ENCODE measurements around the gene HINT3.
"Not testable (repeated sequence)": the region's sequence is repeated elsewhere in the genome, so short reads cannot be mapped to it uniquely, and the experiment has no call there.

HINT3 gene

DNA sequence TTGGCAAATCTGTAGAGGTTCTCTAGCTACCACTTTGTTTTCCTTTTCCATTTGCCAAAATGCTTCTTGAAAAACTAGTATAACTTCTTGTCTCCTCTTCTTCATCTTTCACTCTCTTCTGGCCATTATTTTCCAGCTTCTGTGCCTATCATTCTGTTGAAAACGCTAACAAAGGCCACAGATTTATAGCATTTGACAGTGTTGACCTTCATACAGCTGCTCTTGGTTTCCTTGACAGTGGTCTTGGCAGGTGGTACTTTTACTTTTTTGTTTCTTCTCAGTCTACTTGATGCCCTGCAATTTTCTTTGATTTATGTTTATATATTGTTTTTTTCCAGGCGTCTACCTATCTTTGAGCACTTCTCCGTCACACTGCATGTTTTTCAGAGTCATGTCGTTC is 53.5 kb downstream of the HINT3 start:
- DNase-seq: no peak

DNA sequence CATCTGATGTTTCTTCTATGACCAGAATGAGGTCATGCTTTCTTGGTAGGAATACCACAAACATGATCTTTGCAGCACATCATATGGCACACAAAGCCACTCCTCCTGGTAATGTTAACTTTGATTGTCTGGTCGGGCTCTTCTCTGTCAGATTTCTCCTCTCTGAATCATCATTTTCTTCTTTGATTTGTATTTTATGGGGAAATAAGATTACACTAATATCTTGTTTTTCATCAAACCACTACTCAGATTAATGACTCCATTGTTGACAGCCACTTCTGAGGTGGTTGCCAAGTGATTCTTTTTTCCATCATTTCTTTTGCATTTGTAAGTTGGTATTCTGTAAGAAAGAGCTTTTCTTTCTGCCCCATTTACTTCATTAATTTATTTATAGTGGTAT is 59.3 kb downstream of the HINT3 start:
- no peak for DNase-seq

DNA sequence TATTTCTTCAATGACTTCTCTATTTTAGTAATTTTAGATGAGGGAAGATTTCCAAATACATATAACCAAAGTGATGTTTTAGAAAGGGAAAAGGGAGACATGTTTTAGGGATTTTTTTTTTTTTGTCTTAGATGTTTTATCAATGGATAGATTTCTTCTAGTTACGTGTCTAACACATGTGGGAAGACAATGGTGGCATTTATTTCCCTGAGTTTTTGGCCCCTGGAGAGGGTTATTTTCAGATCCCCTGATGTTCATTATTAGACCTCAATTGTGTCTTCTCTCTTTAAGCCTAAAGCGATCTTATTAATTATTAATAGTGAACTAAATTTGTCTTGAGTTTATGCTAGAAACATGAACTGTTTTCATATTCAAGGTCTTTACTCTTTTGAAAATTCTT is 60.0 kb downstream of the HINT3 start:
- DNase-seq: no peak

DNA sequence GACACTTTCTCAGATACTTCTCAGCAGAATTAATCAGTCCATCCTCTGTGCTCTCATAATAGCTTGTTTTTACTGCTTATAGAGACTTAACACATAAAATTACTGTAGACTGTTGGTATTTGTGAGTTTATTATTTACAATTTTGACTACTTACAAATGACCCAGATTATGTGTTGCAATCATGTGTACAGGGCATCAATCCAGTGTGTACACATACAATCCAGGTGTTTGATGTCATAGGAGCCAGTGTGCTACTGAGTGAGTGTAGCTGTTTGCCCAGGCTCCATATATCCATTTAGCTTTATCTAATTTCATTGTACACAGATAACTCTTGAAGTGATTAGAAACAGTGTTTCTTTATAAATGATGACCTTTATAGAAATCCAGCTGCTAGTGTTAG is 61.1 kb downstream of the HINT3 start:
- no peak for DNase-seq

DNA sequence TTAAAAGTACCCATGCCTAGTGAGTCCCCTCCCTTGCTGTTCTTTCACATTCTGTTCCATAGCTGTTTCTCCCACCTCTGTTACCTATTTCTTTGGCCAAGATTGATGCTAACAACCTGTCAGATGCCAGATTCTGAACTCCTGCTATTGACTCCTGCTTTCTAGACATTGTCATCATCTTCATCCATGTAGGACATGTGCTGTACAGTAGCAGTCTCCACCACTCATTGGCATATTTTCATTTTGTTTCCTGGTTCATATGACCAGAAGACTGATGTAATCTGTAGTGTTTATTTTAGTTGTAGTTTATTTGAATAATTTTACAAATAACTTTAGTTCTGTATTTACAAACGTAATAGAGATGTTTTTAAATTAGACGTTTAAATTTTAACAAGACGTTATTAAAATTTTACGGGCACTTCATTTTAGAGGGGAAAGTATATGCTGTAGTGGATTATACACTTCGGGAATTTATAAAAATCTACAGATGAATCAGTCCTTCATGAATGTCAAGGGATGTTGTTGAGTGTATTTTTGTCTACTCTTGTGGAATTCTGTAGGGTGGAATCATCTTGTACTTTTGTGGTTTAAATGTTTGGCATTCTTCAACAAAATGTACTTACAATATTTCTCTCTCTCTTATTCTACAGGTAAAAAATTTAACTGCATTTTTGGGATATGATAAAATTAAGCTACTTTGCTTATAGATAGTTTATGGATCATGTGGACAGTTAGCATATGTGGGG is 63.9 kb downstream of the HINT3 start:
- no peak for DNase-seq

DNA sequence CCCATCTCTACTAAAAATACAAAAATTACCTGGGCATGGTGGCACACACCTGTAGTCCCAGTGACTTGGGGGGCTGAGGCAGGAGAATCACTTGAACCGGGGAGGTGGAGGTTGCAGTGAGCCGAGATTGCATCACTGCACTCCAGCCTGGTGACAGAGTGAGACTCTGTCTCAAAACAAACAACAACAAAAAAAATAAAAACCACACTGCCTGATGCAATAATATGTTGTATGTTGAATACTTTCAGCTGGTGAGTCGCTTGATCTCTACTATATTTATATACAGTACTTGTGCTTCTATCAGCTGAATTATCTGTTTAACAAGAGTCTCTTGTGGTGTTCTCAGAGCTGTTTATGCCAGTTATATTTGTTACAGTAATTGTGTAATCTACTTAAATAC is 66.9 kb downstream of the HINT3 start:
- DNase-seq: not testable (repeated sequence)

DNA sequence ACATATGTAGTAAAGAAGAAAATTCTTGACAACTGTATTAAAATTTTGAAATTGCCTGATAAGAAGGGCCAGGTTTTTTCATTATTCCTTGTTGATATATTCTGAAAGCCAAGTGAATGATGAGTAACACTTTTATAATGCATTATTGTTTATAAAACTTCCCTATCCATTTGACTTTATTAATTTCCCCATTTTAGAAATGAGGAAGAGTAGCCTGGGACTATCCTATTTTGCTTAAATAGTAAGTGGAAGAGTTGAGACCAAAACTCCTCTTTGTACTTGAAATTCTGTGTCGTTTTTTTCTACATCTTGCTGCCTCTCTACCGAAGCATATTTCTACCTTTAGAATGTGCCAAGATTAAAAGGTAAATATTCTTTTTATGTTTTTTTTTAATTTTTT is 69.4 kb downstream of the HINT3 start:
- DNase-seq: no peak

DNA sequence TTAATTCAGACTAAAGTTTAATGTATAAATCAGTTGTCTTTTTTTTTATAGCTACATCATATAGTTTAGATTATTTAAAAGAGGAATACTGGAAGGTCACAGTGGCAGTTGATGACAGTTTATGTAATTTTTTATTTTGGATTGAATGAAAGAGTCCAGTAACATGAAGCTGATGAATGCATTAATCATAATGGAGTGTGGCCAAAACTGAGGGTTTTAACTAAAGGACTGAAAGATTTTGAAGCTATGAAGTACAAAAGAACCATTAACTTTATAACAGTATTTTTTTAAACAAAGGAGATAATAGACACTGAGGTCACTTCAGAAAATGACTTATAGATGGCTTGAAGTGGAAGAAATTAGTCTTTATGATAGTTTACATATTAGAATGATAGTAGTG is 71.0 kb downstream of the HINT3 start:
- DNase-seq: no peak
